ENCODE measurements around the gene H1-8.

The H1-8 gene

DNA sequence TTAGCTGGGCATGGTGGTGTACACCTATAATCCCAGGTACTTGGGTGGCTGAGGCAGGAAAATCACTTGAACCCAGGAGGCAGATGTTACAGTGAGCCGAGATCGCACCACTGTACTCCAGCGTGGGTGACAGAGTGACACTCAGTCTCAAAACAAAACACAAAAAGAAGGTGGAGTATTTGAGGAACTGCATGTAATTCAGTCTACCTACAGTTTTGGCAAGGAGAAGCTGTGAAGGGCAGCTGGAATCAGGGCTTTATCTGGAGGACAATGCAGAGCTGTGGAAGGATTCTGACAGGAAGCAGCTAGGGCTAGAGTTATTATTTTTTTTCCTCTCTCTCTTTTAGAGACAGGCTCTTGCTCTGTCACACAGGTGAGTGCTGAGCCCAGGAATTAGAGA lies 6.8 kb downstream of the H1-8 start:
- TF ChIP-seq, protein P1, sequence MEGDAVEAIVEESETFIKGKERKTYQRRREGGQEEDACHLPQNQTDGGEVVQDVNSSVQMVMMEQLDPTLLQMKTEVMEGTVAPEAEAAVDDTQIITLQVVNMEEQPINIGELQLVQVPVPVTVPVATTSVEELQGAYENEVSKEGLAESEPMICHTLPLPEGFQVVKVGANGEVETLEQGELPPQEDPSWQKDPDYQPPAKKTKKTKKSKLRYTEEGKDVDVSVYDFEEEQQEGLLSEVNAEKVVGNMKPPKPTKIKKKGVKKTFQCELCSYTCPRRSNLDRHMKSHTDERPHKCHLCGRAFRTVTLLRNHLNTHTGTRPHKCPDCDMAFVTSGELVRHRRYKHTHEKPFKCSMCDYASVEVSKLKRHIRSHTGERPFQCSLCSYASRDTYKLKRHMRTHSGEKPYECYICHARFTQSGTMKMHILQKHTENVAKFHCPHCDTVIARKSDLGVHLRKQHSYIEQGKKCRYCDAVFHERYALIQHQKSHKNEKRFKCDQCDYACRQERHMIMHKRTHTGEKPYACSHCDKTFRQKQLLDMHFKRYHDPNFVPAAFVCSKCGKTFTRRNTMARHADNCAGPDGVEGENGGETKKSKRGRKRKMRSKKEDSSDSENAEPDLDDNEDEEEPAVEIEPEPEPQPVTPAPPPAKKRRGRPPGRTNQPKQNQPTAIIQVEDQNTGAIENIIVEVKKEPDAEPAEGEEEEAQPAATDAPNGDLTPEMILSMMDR (IDR thresholded peaks at IDR 0.05): no peak

DNA sequence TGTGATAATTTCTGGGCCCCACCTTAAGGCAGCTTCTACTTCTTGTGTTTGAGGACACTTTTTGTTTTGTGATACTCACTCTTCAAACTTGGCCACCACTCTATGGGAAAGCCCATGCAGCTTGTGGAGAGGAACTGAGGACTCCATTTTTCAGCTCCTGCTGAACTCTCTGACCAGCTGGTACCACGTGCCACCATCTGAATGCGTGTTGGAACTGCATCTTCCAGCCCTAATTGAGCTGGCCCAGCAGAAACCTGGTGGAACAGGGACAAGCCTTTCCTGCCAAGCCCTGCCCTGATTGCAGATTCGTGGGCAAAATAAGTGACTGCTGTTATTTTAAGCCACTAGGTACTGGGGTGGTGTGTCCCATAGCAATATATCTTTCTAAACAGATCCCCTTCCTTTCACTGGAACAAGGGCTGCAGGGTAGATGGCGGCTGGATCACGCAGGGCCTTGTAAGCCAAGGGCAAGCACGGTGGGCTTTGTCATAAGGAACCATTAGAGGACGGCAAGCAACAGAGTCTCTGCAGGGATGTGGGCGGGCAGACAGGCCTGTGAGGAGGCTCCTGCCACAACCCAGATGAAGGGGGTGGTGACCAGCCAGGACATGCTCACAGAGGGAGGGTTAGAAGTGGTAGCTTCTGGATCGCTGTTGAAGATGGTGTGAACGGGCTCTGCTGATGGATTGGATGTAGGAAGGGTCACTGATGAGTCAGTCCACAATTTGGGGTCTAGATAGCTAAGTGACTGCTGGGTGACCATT lies 9.5 kb downstream of the H1-8 start:
- TF ChIP-seq, protein P1 (IDR thresholded peaks at IDR 0.05): no peak

DNA sequence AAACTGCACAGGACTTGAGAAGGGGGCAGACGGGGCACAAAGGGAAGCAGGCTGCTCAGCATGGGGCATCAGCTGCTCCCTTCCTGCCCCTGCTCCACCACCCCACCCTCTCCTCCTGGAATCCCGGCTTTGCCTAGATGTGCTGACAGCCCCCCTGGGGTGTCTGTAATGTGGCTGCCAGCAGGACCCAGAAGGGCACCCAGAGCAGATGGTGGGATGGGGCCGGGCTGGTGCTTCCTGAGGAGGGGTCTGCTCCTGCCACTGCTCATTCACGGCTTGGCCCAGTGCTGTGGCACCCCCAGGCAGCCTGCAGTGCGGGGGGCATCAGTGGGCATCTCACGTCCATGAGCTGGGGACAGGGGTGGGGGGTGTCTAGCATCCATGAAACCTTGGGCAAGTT lies 10.2 kb downstream of the H1-8 start:
- TF ChIP-seq, protein P1 (IDR thresholded peaks at IDR 0.05): no peak

DNA sequence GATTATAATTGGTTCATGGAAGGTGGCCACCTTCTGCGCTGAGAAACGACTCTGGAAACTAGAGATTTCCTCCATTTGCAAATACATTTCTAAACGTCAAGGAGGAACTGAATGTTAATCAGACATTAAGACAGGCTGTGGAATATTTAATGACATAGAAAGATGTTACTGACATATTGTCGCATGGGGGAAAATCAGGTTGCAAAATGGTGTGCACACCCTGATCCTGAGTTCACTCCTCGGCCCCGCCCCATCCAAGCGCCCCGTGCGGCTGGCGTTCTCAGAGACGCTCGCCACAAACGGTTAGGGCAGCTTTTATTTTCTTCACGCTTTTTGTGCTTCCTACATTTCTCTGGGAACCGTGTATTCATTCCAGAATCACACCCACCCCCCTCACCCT lies 10.7 kb downstream of the H1-8 start:
- TF ChIP-seq, protein P1 (IDR thresholded peaks at IDR 0.05): no peak

DNA sequence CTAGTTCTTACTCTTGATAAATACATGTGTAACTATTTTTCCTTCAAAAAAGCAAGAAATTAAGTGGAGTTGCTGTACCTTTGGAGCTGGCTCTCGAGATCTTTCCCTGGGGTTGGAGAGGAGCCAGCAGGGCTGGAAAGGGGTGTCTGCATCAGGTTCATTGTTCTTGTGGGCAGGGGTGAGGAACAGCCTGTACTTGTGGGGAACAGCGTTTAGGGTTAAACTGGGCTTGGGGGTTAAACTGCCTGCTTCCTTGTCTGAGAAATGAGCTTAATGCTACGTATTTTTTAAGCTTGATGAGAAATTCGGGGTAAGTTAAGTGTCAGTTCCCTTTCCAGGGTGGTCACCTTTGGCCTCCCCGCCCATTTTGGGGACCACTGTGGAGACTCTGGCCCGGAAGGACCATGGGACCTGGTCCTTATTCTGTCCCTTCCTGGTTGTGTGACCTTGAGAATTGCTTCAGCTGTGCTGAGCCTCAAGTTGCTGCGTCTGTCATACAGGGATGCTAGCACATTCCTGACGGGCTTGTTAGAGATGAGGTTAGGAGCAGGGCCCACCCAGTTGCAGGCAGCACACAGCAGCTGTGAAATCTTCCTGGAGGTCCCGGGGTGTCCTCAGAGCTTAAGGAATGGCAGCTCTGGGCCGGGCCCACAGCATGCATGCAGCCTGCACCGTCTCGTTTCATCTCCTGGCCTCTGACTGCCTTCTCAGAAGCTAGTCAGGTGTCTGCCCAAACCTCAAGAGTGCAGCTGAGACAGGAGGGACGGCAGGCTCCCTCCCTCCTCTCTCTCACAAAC lies 11.6 kb downstream of the H1-8 start:
- TF ChIP-seq, protein P1 (IDR thresholded peaks at IDR 0.05): no peak

- TF ChIP-seq, protein P1 (IDR thresholded peaks at IDR 0.05): no peak
Measured at GRCh38 chr3:129555153-129555550, 12.2 kb downstream of the H1-8 start.

- TF ChIP-seq, protein P1 (IDR thresholded peaks at IDR 0.05): no peak
Measured at GRCh38 chr3:129555616-129556357, 12.8 kb downstream of the H1-8 start.
